Activated B cell treated with CpG ODN at 0.5 μM for 24 hours (primary cell): ENCODE results near the gene TTC7B. TPM values are rescaled to one million over a fixed set of nuclear protein-coding genes. Genes with fewer than 3 reads are reported as not detected.

Experiments
- ATAC-seq: fragments of 200-7000 bp; cut with Tn5 transposase; one replicate; pipeline ENCODE4 v1.10.0; 2021; ENCODE audit warnings: low read depth, mild to moderate bottlenecking, moderate library complexity
- CTCF ChIA-PET: fragments of 350-600 bp; sonication (Branson Sonifier 250); formaldehyde crosslinking; loops from one replicate; lab custom pipeline; 2021; ENCODE audit warnings: antibody characterized with exemption; lab: Charles Lee
- POLR2A ChIA-PET: fragments of 350-600 bp; sonication (Branson Sonifier 250); formaldehyde crosslinking; loops from one replicate; lab custom pipeline; 2021; ENCODE audit warnings: antibody characterized with exemption; lab: Charles Lee
- DNase-seq: peaks from one replicate; pipeline ENCODE4 v3.0.0; 2022
- H3K27ac Mint-ChIP-seq: one replicate; pipeline ENCODE4 v1.8.0; 2020; ENCODE audit warnings: mixed read lengths
- H3K27me3 Mint-ChIP-seq: one replicate; pipeline ENCODE4 v1.8.0; 2021; ENCODE audit warnings: mixed read lengths
- H3K36me3 Mint-ChIP-seq: one replicate; pipeline ENCODE4 v1.8.0; 2021; ENCODE audit warnings: low read depth, mixed read lengths
- H3K4me1 Mint-ChIP-seq: one replicate; pipeline ENCODE4 v1.8.0; 2021; ENCODE audit warnings: mixed read lengths
- H3K4me3 Mint-ChIP-seq: one replicate; pipeline ENCODE4 v1.8.0; 2020; ENCODE audit warnings: mild to moderate bottlenecking, mixed read lengths
- H3K9me3 Mint-ChIP-seq: one replicate; pipeline ENCODE4 v1.8.0; 2020; ENCODE audit warnings: mixed read lengths
- CTCF ChIP-seq: fragments of 200-600 bp; IDR thresholded peaks from one replicate; pipeline ENCODE4 v1.8.0; 2022; ENCODE audit warnings: antibody characterized with exemption, mild to moderate bottlenecking
- intact Hi-C: fragments of 100-400 bp; cut with micrococcal nuclease; formaldehyde crosslinking; loops from one replicate; pipeline ENCODE4 v1.15.1; 2024
- total RNA-seq: library from RNA; stranded (reverse); gene quantifications from 2 replicates; pipeline ENCODE4 v1.2.3, GENCODE V29; 2022

TTC7B gene
- total RNA-seq, 1 donor from 2014 or later = 1.9 TPM

DNA sequence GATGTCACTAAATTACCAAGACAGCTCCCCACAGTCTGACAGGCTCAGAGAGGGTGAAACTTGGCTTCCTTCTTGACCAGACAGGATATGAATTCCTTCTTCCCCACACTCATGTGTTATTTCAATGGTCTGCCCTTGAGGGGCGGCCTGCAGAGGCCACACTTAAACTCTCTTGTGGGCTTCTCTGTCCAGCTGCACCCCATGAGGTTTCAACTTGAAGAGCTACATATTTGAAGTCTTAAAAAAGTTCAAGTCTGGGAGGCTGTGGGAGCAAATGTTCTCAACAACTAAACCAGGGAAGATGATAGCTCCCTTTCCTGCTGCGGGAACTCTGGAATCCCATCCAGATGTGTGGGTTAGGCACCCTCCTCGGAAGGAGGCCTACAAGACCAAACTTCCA is 98.3 kb downstream of the TTC7B start:
- intact Hi-C loops = no loop called here
- Mint-ChIP-seq H3K4me1 (no peaks in the 10 kb centered on the region), H3K4me3 (no peak overlapping the region), H3K36me3 (no peaks in the 10 kb centered on the region), H3K27me3 (peaks cover 2% of the 10 kb centered on the region), H3K27ac (no peak overlapping the region), H3K9me3 (no peaks in the 10 kb centered on the region)
- ChIA-PET POLR2A (no interaction called here), CTCF (no interaction called here)
- no peak for TF ChIP-seq CTCF
- DNase-seq = no peak
- ATAC-seq = no peak

DNA sequence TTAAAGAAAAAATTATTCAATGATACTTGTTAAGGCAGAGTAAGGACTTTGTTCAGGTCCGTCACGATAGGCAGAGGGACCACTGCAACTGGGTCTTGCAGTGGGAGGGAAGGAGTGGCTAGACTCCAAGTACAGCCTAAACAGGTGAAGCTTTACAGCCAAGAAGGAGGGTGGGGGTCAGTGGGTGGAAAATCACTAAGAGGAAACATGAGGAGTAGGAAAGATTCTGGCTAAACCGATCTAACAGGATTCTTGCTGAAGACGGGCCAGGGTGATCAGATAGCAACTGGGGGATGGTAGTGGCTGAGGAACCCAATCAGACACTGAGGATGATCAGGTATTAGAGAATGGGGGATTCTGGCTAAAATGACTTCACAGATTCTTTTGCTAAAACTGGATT is 100.2 kb downstream of the TTC7B start:
- no peaks in the 10 kb centered on the region for H3K36me3 Mint-ChIP-seq
- H3K4me3 Mint-ChIP-seq = no peak overlapping the region
- peaks cover 2% of the 10 kb centered on the region for H3K27me3 Mint-ChIP-seq
- H3K4me1 Mint-ChIP-seq = no peaks in the 10 kb centered on the region
- no peak for ATAC-seq
- DNase-seq = no peak
- CTCF ChIA-PET = no interaction called here
- H3K27ac Mint-ChIP-seq = no peak overlapping the region
- no peaks in the 10 kb centered on the region for H3K9me3 Mint-ChIP-seq
- intact Hi-C loops = no loop called here
- POLR2A ChIA-PET = no interaction called here
- no peak for TF ChIP-seq CTCF

- H3K4me1 Mint-ChIP-seq = no peaks in the 10 kb centered on the region
- ChIA-PET CTCF (no interaction called here), POLR2A (no interaction called here)
- no peak for DNase-seq
- H3K4me3 Mint-ChIP-seq = no peak overlapping the region
- no peak for ATAC-seq
- H3K9me3 Mint-ChIP-seq = no peaks in the 10 kb centered on the region
- no peak overlapping the region for H3K27ac Mint-ChIP-seq
- intact Hi-C loops = no loop called here
- no peaks in the 10 kb centered on the region for H3K36me3 Mint-ChIP-seq
- peaks cover 2% of the 10 kb centered on the region for H3K27me3 Mint-ChIP-seq
- no peak for TF ChIP-seq CTCF
Measured at GRCh38 chr14:90715495-90715894, 100.7 kb downstream of the TTC7B start.

DNA sequence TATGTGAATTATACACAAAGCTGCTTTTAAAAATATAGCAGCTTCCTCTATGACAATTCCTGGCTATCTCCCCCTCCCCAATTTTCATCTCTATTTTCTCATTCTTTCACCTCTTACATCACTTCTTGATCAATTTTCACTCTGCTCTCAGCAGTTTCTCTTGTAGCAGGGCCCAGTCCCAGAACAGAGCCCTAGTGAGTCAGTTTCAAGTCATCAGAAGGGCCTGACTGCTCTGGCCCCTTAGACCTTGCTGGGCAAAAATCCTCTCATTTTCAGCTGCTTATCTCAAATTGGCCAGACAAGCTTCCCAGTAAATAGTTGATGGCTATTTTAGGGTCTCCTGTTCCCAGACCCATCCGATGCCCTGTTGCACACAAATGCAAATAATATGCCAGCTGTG is 101.4 kb downstream of the TTC7B start:
- no peak for TF ChIP-seq CTCF
- H3K4me3 Mint-ChIP-seq = no peak overlapping the region
- no peaks in the 10 kb centered on the region for H3K36me3 Mint-ChIP-seq
- no peaks in the 10 kb centered on the region for H3K9me3 Mint-ChIP-seq
- ChIA-PET POLR2A (no interaction called here), CTCF (no interaction called here)
- DNase-seq (no peak), ATAC-seq (no peak)
- no peaks in the 10 kb centered on the region for H3K4me1 Mint-ChIP-seq
- intact Hi-C loops = no loop called here
- no peak overlapping the region for H3K27ac Mint-ChIP-seq
- peaks cover 2% of the 10 kb centered on the region for H3K27me3 Mint-ChIP-seq

- ATAC-seq (no peak), DNase-seq (no peak)
- intact Hi-C loops = no loop called here
- H3K27ac Mint-ChIP-seq = no peak overlapping the region
- peaks cover 11% of the 10 kb centered on the region for H3K27me3 Mint-ChIP-seq
- H3K4me1 Mint-ChIP-seq = no peaks in the 10 kb centered on the region
- H3K9me3 Mint-ChIP-seq = no peaks in the 10 kb centered on the region
- POLR2A ChIA-PET = no interaction called here
- H3K36me3 Mint-ChIP-seq = no peaks in the 10 kb centered on the region
- no peak overlapping the region for H3K4me3 Mint-ChIP-seq
- TF ChIP-seq CTCF = no peak
- CTCF ChIA-PET = no interaction called here
Measured at GRCh38 chr14:90704738-90705392, 111.4 kb downstream of the TTC7B start.
